ENCODE results near the gene TRAF1. TPM values are rescaled to one million over a fixed set of nuclear protein-coding genes. Genes with fewer than 3 reads are reported as not detected.

Gene TRAF1
- total RNA-seq, 1 experiment from 2014 or later = 1.4 TPM

DNA sequence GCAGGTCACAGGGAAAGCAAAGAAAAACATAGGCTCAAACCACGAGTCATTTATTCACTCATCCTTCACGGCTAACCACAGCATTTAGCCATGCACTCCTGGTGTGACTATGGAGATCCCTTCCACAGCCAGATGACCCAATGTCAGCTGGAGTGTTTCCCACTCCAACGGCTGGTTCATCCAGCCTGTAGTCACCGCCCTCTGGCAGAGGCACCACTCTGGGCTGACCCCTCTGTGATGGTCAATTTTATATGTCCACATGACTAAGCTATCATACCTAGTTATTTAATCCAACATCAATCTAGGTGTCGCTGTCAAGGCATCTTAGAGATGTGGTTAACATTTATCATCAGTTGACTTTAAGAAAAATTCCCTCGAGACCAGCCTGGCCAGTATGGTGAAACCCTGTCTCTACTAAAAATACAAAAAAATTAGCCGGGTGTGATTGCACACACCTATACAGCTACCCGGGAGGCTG lies 40.1 kb downstream of the TRAF1 start:
- H4K20me1 ChIP-seq (ENCODE audit: control insufficient read depth, insufficient read depth, insufficient read length) = peaks cover 3% of the 10 kb centered on the region
- no peak overlapping the region for H2BK12ac ChIP-seq (ENCODE audit: insufficient read length, low read depth, low read length)
- no peaks in the 10 kb centered on the region for H3K79me1 ChIP-seq (ENCODE audit: insufficient read depth, low read depth, low read length, poor library complexity, severe bottlenecking)
- Mint-ChIP-seq H3K4me1 (peaks cover 19 to 20% of the 10 kb centered on the region in 2 experiments), H3K36me3 (ENCODE audit: insufficient read depth in 1 of 3, low read depth in 3 of 3) (no peaks in the 10 kb centered on the region), H3K4me3 (no peak overlapping the region), H3K27me3 (ENCODE audit: low read depth) (no peaks in the 10 kb centered on the region; the same call in none of the 2 replicates), H3K27ac (no peak overlapping the region), H3K9me3 (no peaks in the 10 kb centered on the region)
- no peak overlapping the region for H2AFZ ChIP-seq (ENCODE audit: low read length)
- TF ChIP-seq, protein P1, sequence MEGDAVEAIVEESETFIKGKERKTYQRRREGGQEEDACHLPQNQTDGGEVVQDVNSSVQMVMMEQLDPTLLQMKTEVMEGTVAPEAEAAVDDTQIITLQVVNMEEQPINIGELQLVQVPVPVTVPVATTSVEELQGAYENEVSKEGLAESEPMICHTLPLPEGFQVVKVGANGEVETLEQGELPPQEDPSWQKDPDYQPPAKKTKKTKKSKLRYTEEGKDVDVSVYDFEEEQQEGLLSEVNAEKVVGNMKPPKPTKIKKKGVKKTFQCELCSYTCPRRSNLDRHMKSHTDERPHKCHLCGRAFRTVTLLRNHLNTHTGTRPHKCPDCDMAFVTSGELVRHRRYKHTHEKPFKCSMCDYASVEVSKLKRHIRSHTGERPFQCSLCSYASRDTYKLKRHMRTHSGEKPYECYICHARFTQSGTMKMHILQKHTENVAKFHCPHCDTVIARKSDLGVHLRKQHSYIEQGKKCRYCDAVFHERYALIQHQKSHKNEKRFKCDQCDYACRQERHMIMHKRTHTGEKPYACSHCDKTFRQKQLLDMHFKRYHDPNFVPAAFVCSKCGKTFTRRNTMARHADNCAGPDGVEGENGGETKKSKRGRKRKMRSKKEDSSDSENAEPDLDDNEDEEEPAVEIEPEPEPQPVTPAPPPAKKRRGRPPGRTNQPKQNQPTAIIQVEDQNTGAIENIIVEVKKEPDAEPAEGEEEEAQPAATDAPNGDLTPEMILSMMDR (conservative IDR thresholded peaks at IDR 0.05) = no peak
- no peaks in the 10 kb centered on the region for H3K27me3 ChIP-seq (ENCODE audit: insufficient read depth, low read length)
- no peak overlapping the region for H4K5ac ChIP-seq (ENCODE audit: insufficient read length, low read depth, low read length)
- no peak overlapping the region for H3K56ac ChIP-seq (ENCODE audit: insufficient read length, low read depth, low read length)
- H3K4ac ChIP-seq (ENCODE audit: low read depth, low read length) = no peak overlapping the region
- no peak overlapping the region for H3K9ac ChIP-seq (ENCODE audit: extremely low read depth, insufficient read length, low read length)
- H3T11ph ChIP-seq (ENCODE audit: low read length) = no peak overlapping the region
- WGBS (ENCODE audit: extremely low coverage, insufficient read length, low lambda C conversion rate) = no CpG with 5 or more reads among the region's 8 CpGs
- H3K18ac ChIP-seq (ENCODE audit: insufficient read length, low read depth, low read length) = no peak overlapping the region
- H3K79me2 ChIP-seq (ENCODE audit: insufficient read depth, low read length) = no peaks in the 10 kb centered on the region
- H3K4me1 ChIP-seq (ENCODE audit: insufficient read depth, low read length) = no peaks in the 10 kb centered on the region; the same call in 1 of the 2 replicates
- H4K8ac ChIP-seq (replicated peaks; ENCODE audit: insufficient read length, low read depth, low read length) = no peak overlapping the region
- H3K9me3 ChIP-seq (ENCODE audit: control insufficient read depth, low read depth, low read length) = no peaks in the 10 kb centered on the region
- no peak overlapping the region for H2BK15ac ChIP-seq (ENCODE audit: low read depth, low read length)
- H3K23me2 ChIP-seq (ENCODE audit: insufficient read length, low read depth, low read length, poor library complexity, severe bottlenecking) = no peaks in the 10 kb centered on the region
- no peak overlapping the region for H3K27ac ChIP-seq (ENCODE audit: insufficient read length, low read depth, low read length)
- H3K14ac ChIP-seq (ENCODE audit: insufficient read depth, low read length) = no peak overlapping the region
- no peak overlapping the region for H2BK120ac ChIP-seq (ENCODE audit: low read depth, low read length, poor library complexity, severe bottlenecking)
- H3K4me2 ChIP-seq (ENCODE audit: insufficient read depth, insufficient read length, low read length) = no peak overlapping the region
- DNase-seq = no peak
- H3K23ac ChIP-seq (ENCODE audit: insufficient read length, low read depth, low read length) = no peak overlapping the region
- H4K91ac ChIP-seq (ENCODE audit: insufficient read length, low read depth, low read length) = no peak overlapping the region
- no peak overlapping the region for H2AK5ac ChIP-seq (ENCODE audit: insufficient read length, low read length)
- no peak overlapping the region for H2BK20ac ChIP-seq (ENCODE audit: low read depth, low read length, poor library complexity, severe bottlenecking)
- no peak overlapping the region for H2BK5ac ChIP-seq (ENCODE audit: insufficient read length, low read length)
